H1 (cell line): ENCODE data around the gene CHAC1. TPM values are rescaled to one million over a fixed set of nuclear protein-coding genes. Genes with fewer than 3 reads are reported as not detected.

Experiments used
- CTCF ChIA-PET: fragments of 300-600 bp; sonication (Branson Sonifier 250); formaldehyde crosslinking; loops from one replicate; lab custom pipeline; 2021; ENCODE audit not compliant: partially characterized antibody; lab: Charles Lee
- POLR2A ChIA-PET: fragments of 300-600 bp; sonication (Branson Sonifier 250); formaldehyde crosslinking; loops from one replicate; lab custom pipeline; 2021; ENCODE audit warnings: inconsistent platforms; ENCODE audit not compliant: partially characterized antibody; lab: Charles Lee
- DNase-seq, 2 experiments: peaks; one replicate each; pipeline versions ENCODE4 v3.0.0 to v3.0.0-alpha.2; 2010 to 2022; ENCODE audit warnings: low spot score in 2 of 2, low read depth in 1 of 2, mixed read lengths in 1 of 2
- FAIRE-seq: peaks from 2 replicates; lab custom pipeline; 2011; peaks lifted over from hg19 to GRCh38; lab: Jason Lieb, UNC
- H2AFZ ChIP-seq: 2 replicates; pipeline ENCODE4 v1.8.1; 2012; ENCODE audit warnings: low read length, inconsistent platforms
- H2AK5ac ChIP-seq: 2 replicates; pipeline ENCODE4 v1.6.1; 2013; ENCODE audit warnings: low read depth, low read length
- H2BK120ac ChIP-seq: replicated peaks from 2 replicates; pipeline ENCODE3; 2013; ENCODE audit warnings: low read depth, low read length, inconsistent platforms
- H2BK12ac ChIP-seq: 2 replicates; pipeline ENCODE4 v1.6.1; 2013; ENCODE audit warnings: low read depth, low read length
- H2BK15ac ChIP-seq: 2 replicates; pipeline ENCODE4 v1.6.1; 2013; ENCODE audit warnings: low read length
- H2BK20ac ChIP-seq: 2 replicates; pipeline ENCODE4 v1.6.1; 2013; ENCODE audit warnings: low read length
- H2BK5ac ChIP-seq: 2 replicates; pipeline ENCODE4 v1.6.1; 2013; ENCODE audit warnings: low read depth, low read length
- H3K14ac ChIP-seq: 2 replicates; pipeline ENCODE4 v1.6.1; 2013; ENCODE audit warnings: inconsistent platforms; ENCODE audit not compliant: insufficient read length
- H3K18ac ChIP-seq: 2 replicates; pipeline ENCODE4 v1.6.1; 2013; ENCODE audit warnings: low read length; ENCODE audit errors: extremely low read depth
- H3K23ac ChIP-seq: 2 replicates; pipeline ENCODE4 v1.6.1; 2013; ENCODE audit warnings: inconsistent platforms; ENCODE audit not compliant: insufficient read length
- H3K23me2 ChIP-seq: 2 replicates; pipeline ENCODE4 v1.6.1; 2013; ENCODE audit warnings: low read depth, low read length
- H3K27ac ChIP-seq: 2 replicates; pipeline ENCODE4 v1.6.1; 2011; ENCODE audit warnings: low read depth, low read length, inconsistent platforms
- H3K27me3 ChIP-seq, 4 experiments: replicated peaks in 1 of 4; 1 replicate in 1 of 4; 2 replicates in 3 of 4; pipeline versions ENCODE4 v1.6.1 to v1.8.1; 2011 to 2013; ENCODE audit warnings: low read length in 3 of 4, mild to moderate bottlenecking in 3 of 4, inconsistent platforms in 2 of 4, mixed read lengths in 2 of 4, moderate library complexity in 1 of 4; ENCODE audit not compliant: control insufficient read depth in 3 of 4, insufficient read depth in 3 of 4; ENCODE audit errors: extremely low read depth in 1 of 4
- H3K36me3 ChIP-seq, 4 experiments: 2 replicates each; pipeline versions ENCODE4 v1.6.1 to v1.8.1; 2011 to 2013; ENCODE audit warnings: mild to moderate bottlenecking in 4 of 4, low read length in 3 of 4, moderate library complexity in 2 of 4, control low read depth in 1 of 4, inconsistent platforms in 1 of 4; ENCODE audit not compliant: insufficient read depth in 4 of 4, control insufficient read depth in 2 of 4
- H3K4ac ChIP-seq: replicated peaks from 2 replicates; pipeline ENCODE3; 2013; ENCODE audit warnings: low read length, low read depth, mixed read lengths, inconsistent platforms; ENCODE audit not compliant: insufficient read length
- H3K4me1 ChIP-seq, 4 experiments: replicated peaks in 1 of 4; 1 replicate in 1 of 4; 2 replicates in 3 of 4; pipeline versions ENCODE4 v1.6.1 to v1.8.1; 2011 to 2013; ENCODE audit warnings: low read length in 3 of 4, inconsistent platforms in 2 of 4, mixed read lengths in 1 of 4; ENCODE audit not compliant: insufficient read depth in 4 of 4, control insufficient read depth in 3 of 4
- H3K4me2 ChIP-seq, 2 experiments: 2 replicates each; pipeline versions ENCODE4 v1.6.1 to v1.8.1; 2011 to 2013; ENCODE audit warnings: low read depth in 2 of 2, low read length in 2 of 2, control low read depth in 1 of 2, inconsistent platforms in 1 of 2, mild to moderate bottlenecking in 1 of 2; ENCODE audit not compliant: insufficient read depth in 1 of 2
- H3K4me3 ChIP-seq, 4 experiments: fragments of 200-600, 300-600 bp in 1 of 4; sonication (generic), shearing (Covaris generic), sonication (Bioruptor Twin) in 1 of 4; 2 replicates each; pipeline versions ENCODE4 v1.5.1 to v1.8.1; 2011 to 2016; ENCODE audit warnings: low read length in 4 of 4, low read depth in 3 of 4, control low read depth in 2 of 4, inconsistent platforms in 2 of 4, mild to moderate bottlenecking in 2 of 4, mixed read lengths in 1 of 4, moderate library complexity in 1 of 4; ENCODE audit not compliant: insufficient read depth in 2 of 4; ENCODE audit errors: extremely low read depth in 1 of 4
- H3K56ac ChIP-seq: replicated peaks from 2 replicates; pipeline ENCODE3; 2013; ENCODE audit warnings: low read depth, mild to moderate bottlenecking, mixed read lengths, low read length, inconsistent platforms; ENCODE audit not compliant: insufficient read length
- H3K79me1 ChIP-seq: 2 replicates; pipeline ENCODE4 v1.6.1; 2013; ENCODE audit warnings: low read depth, low read length, control low read depth
- H3K79me2 ChIP-seq, 2 experiments: 2 replicates each; pipeline versions ENCODE4 v1.6.1 to v1.8.1; 2012 to 2013; ENCODE audit warnings: low read length in 2 of 2, mild to moderate bottlenecking in 2 of 2, inconsistent platforms in 1 of 2; ENCODE audit not compliant: insufficient read depth in 2 of 2, control insufficient read depth in 1 of 2
- H3K9ac ChIP-seq, 4 experiments: replicated peaks in 1 of 4; 1 replicate in 1 of 4; 2 replicates in 3 of 4; pipeline versions ENCODE4 v1.6.1 to v1.8.1; 2011 to 2013; ENCODE audit warnings: low read depth in 3 of 4, low read length in 3 of 4, control low read depth in 2 of 4, mild to moderate bottlenecking in 2 of 4, moderate library complexity in 2 of 4, inconsistent platforms in 1 of 4; ENCODE audit errors: extremely low read depth in 1 of 4
- H3K9me3 ChIP-seq, 2 experiments: 2 replicates each; pipeline versions ENCODE4 v1.6.1 to v1.8.1; 2012 to 2013; ENCODE audit warnings: mild to moderate bottlenecking in 2 of 2, moderate library complexity in 2 of 2, control low read depth in 1 of 2, inconsistent platforms in 1 of 2, low read depth in 1 of 2, low read length in 1 of 2, mixed read lengths in 1 of 2; ENCODE audit not compliant: insufficient read depth in 2 of 2
- H4K20me1 ChIP-seq, 2 experiments: replicated peaks in 1 of 2; 2 replicates each; pipeline versions ENCODE3 to v1.8.1; 2011 to 2013; ENCODE audit warnings: inconsistent platforms in 2 of 2, low read length in 2 of 2, mild to moderate bottlenecking in 1 of 2; ENCODE audit not compliant: insufficient read depth in 2 of 2, control insufficient read depth in 1 of 2
- H4K5ac ChIP-seq: 2 replicates; pipeline ENCODE4 v1.6.1; 2013; ENCODE audit warnings: low read length, low read depth, mixed read lengths, inconsistent platforms; ENCODE audit not compliant: insufficient read length
- H4K8ac ChIP-seq: 2 replicates; pipeline ENCODE4 v1.8.0; 2013; ENCODE audit warnings: mild to moderate bottlenecking, moderate library complexity, low read length, inconsistent platforms; ENCODE audit not compliant: insufficient read depth; ENCODE audit errors: extremely low read depth
- H4K91ac ChIP-seq: replicated peaks from 2 replicates; pipeline ENCODE3; 2013; ENCODE audit warnings: low read length, mixed read lengths, inconsistent platforms; ENCODE audit not compliant: insufficient read length
- BACH1 ChIP-seq: IDR thresholded peaks from 2 replicates; pipeline ENCODE4 v1.6.1; 2012; ENCODE audit warnings: low read length, improper control_type of control experiment
- CHD2 ChIP-seq: IDR thresholded peaks from 2 replicates; pipeline ENCODE4 v1.6.1; 2012; ENCODE audit warnings: low read length, improper control_type of control experiment
- RAD21 ChIP-seq, 2 experiments: IDR thresholded peaks in 1 of 2; conservative IDR thresholded peaks in 1 of 2; 2 replicates each; pipeline ENCODE4 v1.6.1; 2011; ENCODE audit warnings: low read depth in 2 of 2, low read length in 2 of 2, improper control_type of control experiment in 1 of 2, inconsistent platforms in 1 of 2, mild to moderate bottlenecking in 1 of 2, moderate library complexity in 1 of 2
- TAF7 ChIP-seq: optimal IDR thresholded peaks from 2 replicates; pipeline ENCODE3; 2011; ENCODE audit warnings: low read depth, mild to moderate bottlenecking, inconsistent platforms, low read length, moderate library complexity, borderline replicate concordance
- WGBS, 2 experiments: shearing (Covaris generic) in 1 of 2; methylation state at CpG; one replicate each; pipeline versions ENCODE4 v1.1.6 to v1.1.7; 2013 to 2015; ENCODE audit warnings: low lambda C conversion rate in 2 of 2, mixed read lengths in 2 of 2, inconsistent platforms in 1 of 2, low coverage in 1 of 2, missing lambda C conversion rate in 1 of 2; ENCODE audit not compliant: insufficient replicate concordance in 2 of 2, insufficient coverage in 1 of 2, insufficient read length in 1 of 2; ENCODE audit errors: extremely low coverage in 1 of 2, missing lambda C conversion rate in 1 of 2; 5-methylcytosine and 5-hydroxymethylcytosine counted together
- polyA plus RNA-seq, 7 experiments: library from polyadenylated mRNA; depleted of rRNA in 3 of 7; stranded (reverse) in 5 of 7; unstranded in 2 of 7; fragments of >200 nt in 5 of 7; fragments of 200-250 nt in 2 of 7; gene quantifications; 1 replicate in 5 of 7; 2 replicates in 1 of 7; 4 replicates in 1 of 7; pipeline versions ENCODE4 v1.2.1 to v1.2.3, GENCODE V29; 2011 to 2013; ENCODE audit warnings: missing spikeins in 2 of 7, mixed read lengths in 2 of 7
- total RNA-seq: library from RNA; stranded (reverse); fragmentation: NEBNext Ultra II Directional; extraction: Animal tissue kit (Norgen Biotek cat#: 25700); gene quantifications from 2 replicates; pipeline ENCODE4 v1.2.1, GENCODE V29; 2021
- TF ChIP-seq, protein P1 (sequence below), 3 experiments: IDR thresholded peaks; 1 replicate in 2 of 3; 2 replicates in 1 of 3; pipeline versions ENCODE4 v1.5.1 to v1.6.1; 2011; ENCODE audit warnings: low read length in 3 of 3, mild to moderate bottlenecking in 3 of 3, inconsistent platforms in 2 of 3, low read depth in 1 of 3, moderate library complexity in 1 of 3; ENCODE audit not compliant: insufficient read depth in 1 of 3; ENCODE audit errors: control extremely low read depth in 1 of 3

CHAC1 gene
- total and polyA plus RNA-seq, 2 of the 8 experiments (the other 6 are each of a cell fraction or from before 2014, with no cell fraction given): 34.3 to 159 TPM

DNA sequence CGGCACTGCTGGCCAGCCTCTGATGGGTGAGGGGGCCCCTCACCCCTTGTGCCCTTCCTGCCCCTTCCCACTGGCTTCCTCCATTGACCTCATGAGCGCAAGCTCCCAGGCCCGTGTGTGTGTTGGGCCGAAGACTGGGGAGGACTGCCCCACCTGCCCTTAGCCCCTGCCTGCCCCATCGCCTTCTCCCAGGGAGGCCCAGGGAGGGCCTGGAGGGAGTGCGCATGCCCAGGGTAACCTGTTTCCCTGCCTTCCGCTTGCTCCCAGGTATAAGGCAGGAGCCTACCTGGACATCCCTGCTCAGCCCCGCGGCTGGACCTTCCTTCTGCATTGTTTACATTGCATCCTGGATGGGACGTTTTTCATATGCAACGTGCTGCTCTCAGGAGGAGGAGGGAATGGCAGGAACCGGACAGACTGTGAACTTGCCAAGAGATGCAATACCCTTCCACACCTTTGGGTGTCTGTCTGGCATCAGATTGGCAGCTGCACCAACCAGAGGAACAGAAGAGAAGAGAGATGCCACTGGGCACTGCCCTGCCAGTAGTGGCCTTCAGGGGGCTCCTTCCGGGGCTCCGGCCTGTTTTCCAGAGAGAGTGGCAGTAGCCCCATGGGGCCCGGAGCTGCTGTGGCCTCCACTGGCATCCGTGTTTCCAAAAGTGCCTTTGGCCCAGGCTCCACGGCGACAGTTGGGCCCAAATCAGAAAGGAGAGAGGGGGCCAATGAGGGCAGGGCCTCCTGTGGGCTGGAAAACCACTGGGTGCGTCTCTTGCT is 15.3 kb upstream of the CHAC1 start:
- Histone ChIP-seq H3K4me1 (peaks cover 0 to 27% (median 12%) of the 10 kb centered on the region in 4 experiments; a peak in 6 of 7 replicates), H3K14ac (no peak overlapping the region), H3K4me2 (no peak overlapping the region), H4K8ac (0 out of 2 replicates have a peak overlapping the region, but pooled peaks have one; percentile 9), H3K4ac (no peak overlapping the region), H2BK12ac (peak overlapping the region; percentile 19; the same call in 1 of the 2 replicates), H3K18ac (no peak overlapping the region), H2BK15ac (peak overlapping the region; percentile 61; the same call in 1 of the 2 replicates), H3K27me3 (peaks cover 0 to 36% (median 18%) of the 10 kb centered on the region in 4 experiments; a peak in 6 of 7 replicates), H4K5ac (no peak overlapping the region), H2BK120ac (no peak overlapping the region), H2AK5ac (no peak overlapping the region), H4K20me1 (no peaks in the 10 kb centered on the region), H4K91ac (no peak overlapping the region), H3K79me1 (no peaks in the 10 kb centered on the region), H3K9ac (no peak overlapping the region), H3K36me3 (no peaks in the 10 kb centered on the region), H3K23me2 (peaks cover 5% of the 10 kb centered on the region; the same call in 1 of the 2 replicates), H3K27ac (no peak overlapping the region), H3K23ac (no peak overlapping the region), H3K9me3 (no peaks in the 10 kb centered on the region), H3K56ac (no peak overlapping the region), H3K79me2 (no peaks in the 10 kb centered on the region), H3K4me3 (no peak overlapping the region), H2BK5ac (no peak overlapping the region; the same call in 1 of the 2 replicates), H2BK20ac (no peak overlapping the region), H2AFZ (no peak overlapping the region)
- 77% methylated on average over 19 of the region's 19 CpGs; no CpG with 5 or more reads in 1 of the 2 experiments for whole genome bisulfite sequencing, 2 experiments
- FAIRE-seq (no peak), DNase-seq (no peak)
- TF ChIP-seq BACH1 (peak; percentile 48; the same call in 1 of the 2 replicates), RAD21 (IDR thresholded peaks at IDR 0.05 in 1 of 2, conservative IDR thresholded peaks at IDR 0.05 in 1 of 2; ENCODE audit: low read depth in 2 of 2, low read length in 2 of 2) (peak; percentile 29 to 51), TAF7 (no peak), CHD2 (no peak)
- TF ChIP-seq, protein P1, sequence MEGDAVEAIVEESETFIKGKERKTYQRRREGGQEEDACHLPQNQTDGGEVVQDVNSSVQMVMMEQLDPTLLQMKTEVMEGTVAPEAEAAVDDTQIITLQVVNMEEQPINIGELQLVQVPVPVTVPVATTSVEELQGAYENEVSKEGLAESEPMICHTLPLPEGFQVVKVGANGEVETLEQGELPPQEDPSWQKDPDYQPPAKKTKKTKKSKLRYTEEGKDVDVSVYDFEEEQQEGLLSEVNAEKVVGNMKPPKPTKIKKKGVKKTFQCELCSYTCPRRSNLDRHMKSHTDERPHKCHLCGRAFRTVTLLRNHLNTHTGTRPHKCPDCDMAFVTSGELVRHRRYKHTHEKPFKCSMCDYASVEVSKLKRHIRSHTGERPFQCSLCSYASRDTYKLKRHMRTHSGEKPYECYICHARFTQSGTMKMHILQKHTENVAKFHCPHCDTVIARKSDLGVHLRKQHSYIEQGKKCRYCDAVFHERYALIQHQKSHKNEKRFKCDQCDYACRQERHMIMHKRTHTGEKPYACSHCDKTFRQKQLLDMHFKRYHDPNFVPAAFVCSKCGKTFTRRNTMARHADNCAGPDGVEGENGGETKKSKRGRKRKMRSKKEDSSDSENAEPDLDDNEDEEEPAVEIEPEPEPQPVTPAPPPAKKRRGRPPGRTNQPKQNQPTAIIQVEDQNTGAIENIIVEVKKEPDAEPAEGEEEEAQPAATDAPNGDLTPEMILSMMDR (IDR thresholded peaks at IDR 0.05; ENCODE audit: control extremely low read depth in 1 of 3, insufficient read depth in 1 of 3, low read depth in 1 of 3, low read length in 3 of 3): peak in 2 of 3 experiments; percentile 50 to 60; a peak in 3 of 4 replicates
- CTCF ChIA-PET: interaction anchor here (6.5 to 33.1 kb wide), 3 partner anchors 13 to 34 kb away, joined by 52 to 619 read pairs (median 590); partner anchors contain the start of genes DLL4 and VPS18
- POLR2A ChIA-PET: interaction anchor here (0.7 to 43.8 kb wide), 4 partner anchors 2 to 350 kb away, joined by 3 to 1505 read pairs (median 754); partner anchors contain the start of genes CHAC1, DLL4 and SPINT1
